Endothelial cell of umbilical vein (primary cell): Measurements from ENCODE around the gene CD248. TPM values are rescaled to one million over a fixed set of nuclear protein-coding genes. Genes with fewer than 3 reads are reported as not detected.

Experiments
- BruUV-seq: library from RNA; stranded (reverse); fragments of 400-500 nt; replicated peaks from 2 replicates; lab custom pipeline; 2021; lab: Mats Ljungman, UMichigan
- CTCF ChIA-PET: fragments of 300-600, 350-600 bp; sonication (Branson Sonifier 250); formaldehyde crosslinking; loops from one replicate; lab custom pipeline; 2021; ENCODE audit warnings: antibody characterized with exemption, inconsistent platforms; lab: Charles Lee
- POLR2A ChIA-PET: fragments of 300-600, 350-600 bp; sonication (Branson Sonifier 250); formaldehyde crosslinking; loops from one replicate; lab custom pipeline; 2021; ENCODE audit warnings: antibody characterized with exemption, inconsistent platforms; lab: Charles Lee
- DNase-seq: peaks from one replicate; pipeline ENCODE4 v3.0.0-alpha.2; 2011; ENCODE audit warnings: low read depth, low spot score
- FAIRE-seq: peaks from 2 replicates; lab custom pipeline; 2011; peaks lifted over from hg19 to GRCh38; lab: Jason Lieb, UNC
- H2AFZ ChIP-seq: 2 replicates; pipeline ENCODE4 v1.6.0; 2012; ENCODE audit warnings: low read depth, low read length, control low read depth, inconsistent platforms
- H3K27ac ChIP-seq: 2 replicates; pipeline ENCODE4 v1.5.1; 2011; ENCODE audit warnings: low read depth, mild to moderate bottlenecking, control low read depth, low read length, moderate library complexity; ENCODE audit not compliant: insufficient read depth
- H3K27me3 ChIP-seq, 2 experiments: 2 replicates each; pipeline versions ENCODE4 v1.6.0 to v1.6.1; 2011; ENCODE audit warnings: low read length in 2 of 2, mixed read lengths in 1 of 2; ENCODE audit not compliant: control insufficient read depth in 2 of 2, insufficient read depth in 2 of 2
- H3K36me3 ChIP-seq, 2 experiments: 2 replicates in 1 of 2; 3 replicates in 1 of 2; pipeline ENCODE4 v1.5.1; 2011; ENCODE audit warnings: low read length in 2 of 2, mild to moderate bottlenecking in 1 of 2, moderate library complexity in 1 of 2; ENCODE audit not compliant: control insufficient read depth in 2 of 2, insufficient read depth in 2 of 2; ENCODE audit errors: extremely low read depth in 1 of 2
- H3K4me1 ChIP-seq: 3 replicates; pipeline ENCODE4 v1.5.1; 2011; ENCODE audit warnings: mild to moderate bottlenecking, low read length; ENCODE audit not compliant: control insufficient read depth, insufficient read depth; ENCODE audit errors: extremely low read depth
- H3K4me2 ChIP-seq: 2 replicates; pipeline ENCODE4 v1.6.1; 2011; ENCODE audit warnings: low read length, control low read depth, mixed read lengths; ENCODE audit not compliant: insufficient read depth
- H3K4me3 ChIP-seq, 3 experiments: fragments of 200-600 bp in 1 of 3; sonication (generic), shearing (Covaris generic) in 1 of 3; replicated peaks in 1 of 3; 2 replicates each; pipeline ENCODE4 v1.5.1; 2011 to 2016; ENCODE audit warnings: control low read depth in 3 of 3, low read length in 3 of 3, mild to moderate bottlenecking in 2 of 3, inconsistent platforms in 1 of 3, low read depth in 1 of 3, moderate library complexity in 1 of 3; ENCODE audit not compliant: insufficient read depth in 1 of 3
- H3K79me2 ChIP-seq: 2 replicates; pipeline ENCODE4 v1.6.0; 2012; ENCODE audit warnings: low read length, inconsistent platforms; ENCODE audit not compliant: control insufficient read depth, insufficient read depth
- H3K9ac ChIP-seq: replicated peaks from 2 replicates; pipeline ENCODE3; 2011; ENCODE audit warnings: low read length, control low read depth; ENCODE audit not compliant: insufficient read depth; ENCODE audit errors: extremely low read depth
- H3K9me1 ChIP-seq: replicated peaks from 3 replicates; pipeline ENCODE4 v1.6.0; 2011; ENCODE audit warnings: mild to moderate bottlenecking, low read length; ENCODE audit not compliant: control insufficient read depth, insufficient read depth; ENCODE audit errors: extremely low read depth
- H3K9me3 ChIP-seq: replicated peaks from 2 replicates; pipeline ENCODE4 v1.5.1; 2012; ENCODE audit warnings: low read length, inconsistent platforms; ENCODE audit not compliant: control insufficient read depth, insufficient read depth
- H4K20me1 ChIP-seq: replicated peaks from 2 replicates; pipeline ENCODE3; 2011; ENCODE audit warnings: mild to moderate bottlenecking, low read length; ENCODE audit not compliant: control insufficient read depth, insufficient read depth; ENCODE audit errors: extremely low read depth
- CTCF ChIP-seq, 2 donors: IDR thresholded peaks; 1 replicate in 1 of 2; 2 replicates in 1 of 2; pipeline ENCODE4 v1.5.1; 2011; ENCODE audit warnings: low read length in 2 of 2, mild to moderate bottlenecking in 2 of 2, moderate library complexity in 2 of 2, control low read depth in 1 of 2, inconsistent platforms in 1 of 2, low read depth in 1 of 2; ENCODE audit not compliant: insufficient read depth in 1 of 2; ENCODE audit errors: extremely low read depth in 1 of 2
- EZH2 ChIP-seq: IDR thresholded peaks from 2 replicates; pipeline ENCODE4 v1.6.1; 2012; ENCODE audit warnings: borderline replicate concordance, low read depth, mild to moderate bottlenecking, moderate library complexity, low read length, inconsistent platforms; ENCODE audit not compliant: severe bottlenecking
- FOS ChIP-seq: IDR thresholded peaks from 2 replicates; pipeline ENCODE4 v1.6.1; 2011; ENCODE audit warnings: mild to moderate bottlenecking, low read length, moderate library complexity, borderline replicate concordance; ENCODE audit not compliant: insufficient read depth
- GATA2 ChIP-seq: IDR thresholded peaks from 2 replicates; pipeline ENCODE4 v1.7.0; 2011; ENCODE audit warnings: low read depth, mild to moderate bottlenecking, moderate library complexity, mixed read lengths, low read length; ENCODE audit not compliant: insufficient read length, insufficient read depth
- JUN ChIP-seq: IDR thresholded peaks from 2 replicates; pipeline ENCODE4 v1.6.1; 2011; ENCODE audit warnings: borderline replicate concordance, low read depth; ENCODE audit not compliant: insufficient read length, insufficient read depth
- MYC ChIP-seq: IDR thresholded peaks from one replicate; pipeline ENCODE4 v1.6.1; 2011; ENCODE audit warnings: mild to moderate bottlenecking, low read depth, low read length
- POLR2A ChIP-seq: IDR thresholded peaks from 2 replicates; pipeline ENCODE4 v1.6.1; 2012; ENCODE audit warnings: low read depth, mild to moderate bottlenecking, control low read depth, low read length
- POLR2AphosphoS5 ChIP-seq: IDR thresholded peaks from 2 replicates; pipeline ENCODE4 v1.6.1; 2012; ENCODE audit warnings: low read depth, mild to moderate bottlenecking, control low read depth, low read length, moderate library complexity; ENCODE audit not compliant: insufficient read depth
- dilution Hi-C: fragments of 300-500 bp; cut with MboI; formaldehyde crosslinking; loops from one replicate; pipeline ENCODE4 v1.15.0; 2019; ENCODE audit warnings: low sequenced_read_pairs; ENCODE audit not compliant: extremely low pct_ligation_motif_present
- intact Hi-C: fragments of 100-400 bp; cut with micrococcal nuclease; formaldehyde crosslinking; loops from one replicate; pipeline ENCODE4 v1.10.0; 2022
- polyA plus RNA-seq, 4 experiments: library from polyadenylated mRNA; depleted of rRNA in 3 of 4; stranded (reverse) in 3 of 4; unstranded in 1 of 4; fragments of >200 nt; gene quantifications; 2 replicates each; pipeline versions ENCODE4 v1.2.1 to v1.2.3, GENCODE V29; 2011 to 2012; ENCODE audit warnings: missing spikeins in 1 of 4
- total RNA-seq: library from RNA; stranded (reverse); gene quantifications from 2 replicates; pipeline ENCODE4 v1.2.3, GENCODE V29; 2021
- TF ChIP-seq, protein P1 (sequence below): IDR thresholded peaks from 2 replicates; pipeline ENCODE4 v1.6.1; 2011; ENCODE audit not compliant: insufficient read depth, insufficient read length

The CD248 gene
- total and polyA plus RNA-seq, 2 donors (not counting 3 experiments of a cell fraction or from before 2014, with no cell fraction given), result 0.10 TPM; not detected in 1

- Histone ChIP-seq H3K4me3 (no peak overlapping the region), H3K36me3 (no peaks in the 10 kb centered on the region), H3K27ac (no peak overlapping the region), H2AFZ (no peak overlapping the region), H4K20me1 (no peaks in the 10 kb centered on the region), H3K9me1 (no peaks in the 10 kb centered on the region), H3K9ac (no peak overlapping the region), H3K27me3 (peaks cover 5 to 7% of the 10 kb centered on the region in 2 experiments), H3K9me3 (no peaks in the 10 kb centered on the region), H3K4me1 (no peaks in the 10 kb centered on the region), H3K4me2 (no peak overlapping the region), H3K79me2 (no peaks in the 10 kb centered on the region)
- BruUV-seq, result no TSS peak
- dilution Hi-C loops, result no loop called here
- intact Hi-C loops, result no loop called here
- TF ChIP-seq EZH2 (no peak), FOS (no peak), CTCF (IDR thresholded peaks at IDR 0.05; ENCODE audit: extremely low read depth in 1 of 2, insufficient read depth in 1 of 2, low read depth in 1 of 2, low read length in 2 of 2) (no peak), MYC (no peak), GATA2 (no peak), POLR2AphosphoS5 (no peak), POLR2A (no peak), JUN (no peak)
- TF ChIP-seq, protein P1, sequence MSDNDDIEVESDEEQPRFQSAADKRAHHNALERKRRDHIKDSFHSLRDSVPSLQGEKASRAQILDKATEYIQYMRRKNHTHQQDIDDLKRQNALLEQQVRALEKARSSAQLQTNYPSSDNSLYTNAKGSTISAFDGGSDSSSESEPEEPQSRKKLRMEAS, result no peak
- FAIRE-seq (no peak), DNase-seq (no peak)
- CTCF ChIA-PET, result interaction anchor here (1.6 to 9.5 kb wide), 2 partner anchors 15 to 36 kb away, joined by 5 to 225 read pairs; partner anchors contain the start of gene RIN1
- POLR2A ChIA-PET, result no interaction called here
These were observed 1.1 kb upstream of the CD248 start for GRCh38 chr11:66317723-66318599.
